Activated T-cell treated with anti-CD3 and anti-CD28 coated beads, Interleukin-2, amount 50 U/mL, for 4 hours (primary cell): ENCODE results near the gene TRIM41. TPM values are rescaled to one million over a fixed set of nuclear protein-coding genes. Genes with fewer than 3 reads are reported as not detected.
A peak's percentile ranks its signal among the peaks of the same experiment; 100 is the strongest.

Experiments
- ATAC-seq, 2 donors: fragments of 200-7000 bp; cut with Tn5 transposase; one replicate each; pipeline ENCODE4 v1.10.0; 2021
- DNase-seq: peaks from one replicate; pipeline ENCODE4 v3.0.0-alpha.2; 2020
- H3K27me3 Mint-ChIP-seq: one replicate; pipeline ENCODE4 v1.8.0; 2021; ENCODE audit warnings: low read depth, mixed read lengths
- H3K36me3 Mint-ChIP-seq: one replicate; pipeline ENCODE4 v1.8.0; 2022; ENCODE audit warnings: mixed read lengths; ENCODE audit not compliant: insufficient read depth
- H3K4me1 Mint-ChIP-seq: one replicate; pipeline ENCODE4 v1.8.0; 2021; ENCODE audit warnings: low read depth, mixed read lengths
- H3K4me3 Mint-ChIP-seq: one replicate; pipeline ENCODE4 v1.8.0; 2021; ENCODE audit warnings: mild to moderate bottlenecking, moderate library complexity, mixed read lengths
- H3K9me3 Mint-ChIP-seq: one replicate; pipeline ENCODE4 v1.8.0; 2021; ENCODE audit warnings: mixed read lengths
- total RNA-seq, 3 donors: library from RNA; stranded (reverse); gene quantifications; one replicate each; pipeline ENCODE4 v1.2.1, GENCODE V29; 2021

The TRIM41 gene
- total RNA-seq, 3 donors from 2014 or later: 37.6 to 39.5 (median 38.3) TPM

DNA sequence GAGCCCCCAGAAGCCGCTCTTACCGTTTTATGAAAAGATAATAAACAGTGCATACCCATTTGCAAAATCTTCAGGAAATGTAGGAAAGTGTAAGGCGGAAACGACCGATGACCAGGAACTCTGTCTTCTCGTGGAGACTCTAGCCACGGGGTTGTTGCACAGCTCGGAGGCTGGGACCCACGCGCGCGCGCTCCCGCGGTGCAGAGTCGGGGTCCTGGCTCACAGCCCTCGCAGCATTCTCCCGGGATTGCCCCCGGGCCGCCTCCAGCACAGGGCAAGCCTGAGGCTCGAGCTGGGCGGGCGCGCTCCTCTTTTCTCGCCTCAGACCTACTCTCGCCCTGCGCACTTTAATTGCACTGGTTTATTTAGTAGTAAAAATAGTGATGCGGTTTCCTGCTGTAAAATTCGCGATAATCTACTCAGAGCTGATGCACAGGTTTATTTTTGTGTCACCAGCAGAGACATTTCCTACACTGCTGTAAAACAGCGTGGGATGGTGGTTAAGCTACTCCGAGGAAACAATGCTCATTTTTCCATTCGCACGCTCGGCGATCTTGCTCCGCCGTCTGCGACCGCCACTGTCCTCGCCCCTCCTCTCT lies 33.6 kb upstream of the TRIM41 start:
- Mint-ChIP-seq H3K4me3 (peak overlapping the region; percentile 93), H3K36me3 (no peaks in the 10 kb centered on the region), H3K9me3 (no peaks in the 10 kb centered on the region), H3K27me3 (peaks cover 4% of the 10 kb centered on the region), H3K4me1 (peaks cover 36% of the 10 kb centered on the region)
- DNase-seq (peak; percentile 58), ATAC-seq (peak; percentile 35 to 41)

DNA sequence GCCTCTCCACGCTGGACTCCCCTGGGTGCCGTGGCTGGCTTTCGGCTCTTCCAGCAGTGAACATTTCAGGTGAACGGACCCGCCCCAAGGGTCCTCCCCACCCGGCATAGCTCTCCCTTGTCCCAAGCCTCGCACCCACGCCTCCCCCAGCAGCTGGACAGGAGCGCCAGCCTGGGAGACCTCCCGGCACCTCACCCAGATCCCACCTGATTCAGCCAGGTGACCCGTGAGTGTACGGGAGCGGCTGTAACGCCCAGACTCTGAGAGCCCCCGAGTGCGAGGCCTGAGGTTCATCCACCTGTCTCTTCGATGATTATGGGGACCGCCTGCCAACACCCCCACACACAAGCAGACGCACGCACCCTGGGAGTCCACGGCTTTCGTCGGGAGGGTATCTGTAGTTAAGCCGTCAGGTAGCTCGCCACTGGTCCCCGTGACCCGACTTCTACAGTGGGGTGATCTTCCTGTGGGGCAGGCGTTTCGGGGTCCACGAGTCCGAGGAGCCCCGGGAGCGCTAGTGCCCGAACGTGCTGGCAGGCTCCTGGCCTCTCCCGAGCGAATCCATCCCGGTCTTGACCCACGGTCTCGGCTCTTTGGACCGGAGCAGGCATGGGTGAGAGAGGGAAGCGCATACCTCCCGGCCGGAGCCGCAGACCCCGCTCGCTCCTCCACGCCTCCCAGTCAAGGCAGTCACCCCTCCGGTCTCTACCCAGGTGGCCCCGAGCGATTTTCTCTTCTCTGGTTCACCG lies 32.9 kb upstream of the TRIM41 start:
- DNase-seq (peak; percentile 47), ATAC-seq (peak in 1 of 2 donors; percentile 9)
- Mint-ChIP-seq H3K4me1 (peaks cover 31% of the 10 kb centered on the region), H3K36me3 (no peaks in the 10 kb centered on the region), H3K4me3 (peak overlapping the region; percentile 93), H3K27me3 (peaks cover 4% of the 10 kb centered on the region), H3K9me3 (no peaks in the 10 kb centered on the region)

DNA sequence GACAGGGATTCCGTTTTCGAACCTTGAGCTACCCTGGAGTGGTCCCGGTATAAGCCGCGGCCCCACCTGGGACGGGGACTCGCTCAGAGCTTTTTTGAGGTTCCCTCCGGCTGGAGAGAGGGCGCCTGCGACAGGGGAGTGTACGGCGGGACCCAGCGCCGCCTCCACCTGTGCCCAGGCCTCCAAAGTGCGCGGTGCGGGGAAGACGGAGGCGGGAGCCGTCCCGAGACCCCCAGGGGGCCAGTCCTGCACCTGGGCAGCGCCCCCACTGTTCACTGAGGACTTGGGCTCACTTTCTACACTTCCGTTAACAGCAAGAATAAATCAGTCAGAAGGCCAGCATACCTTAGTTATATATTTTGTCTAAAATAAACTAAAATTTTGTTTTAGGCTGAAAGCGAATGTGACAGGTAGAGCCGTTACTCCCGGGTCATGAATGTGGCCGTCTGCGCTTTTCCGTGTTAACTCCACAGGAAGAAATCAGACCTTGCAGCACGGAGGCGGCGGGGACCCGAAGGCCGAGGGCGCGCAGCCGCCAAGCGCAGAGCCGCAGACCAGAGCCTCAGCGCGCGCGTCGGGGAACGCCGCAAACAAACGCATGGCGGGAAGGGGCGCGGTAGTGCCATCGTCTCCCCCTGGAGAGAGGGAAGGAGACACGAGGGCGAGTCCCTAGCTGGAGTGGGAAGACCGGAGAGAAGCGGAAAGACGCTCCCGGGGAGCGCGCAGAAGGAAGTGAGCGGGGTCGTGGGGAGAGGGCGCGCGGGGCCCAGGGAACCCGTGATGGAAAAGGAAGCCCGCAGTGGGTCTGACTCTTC lies 32.2 kb upstream of the TRIM41 start:
- Mint-ChIP-seq H3K4me1 (peaks cover 25% of the 10 kb centered on the region), H3K36me3 (no peaks in the 10 kb centered on the region), H3K9me3 (no peaks in the 10 kb centered on the region), H3K27me3 (peaks cover 4% of the 10 kb centered on the region), H3K4me3 (peak overlapping the region; percentile 93)
- peak; percentile 14 to 19 for ATAC-seq
- DNase-seq: peak; percentile 34

DNA sequence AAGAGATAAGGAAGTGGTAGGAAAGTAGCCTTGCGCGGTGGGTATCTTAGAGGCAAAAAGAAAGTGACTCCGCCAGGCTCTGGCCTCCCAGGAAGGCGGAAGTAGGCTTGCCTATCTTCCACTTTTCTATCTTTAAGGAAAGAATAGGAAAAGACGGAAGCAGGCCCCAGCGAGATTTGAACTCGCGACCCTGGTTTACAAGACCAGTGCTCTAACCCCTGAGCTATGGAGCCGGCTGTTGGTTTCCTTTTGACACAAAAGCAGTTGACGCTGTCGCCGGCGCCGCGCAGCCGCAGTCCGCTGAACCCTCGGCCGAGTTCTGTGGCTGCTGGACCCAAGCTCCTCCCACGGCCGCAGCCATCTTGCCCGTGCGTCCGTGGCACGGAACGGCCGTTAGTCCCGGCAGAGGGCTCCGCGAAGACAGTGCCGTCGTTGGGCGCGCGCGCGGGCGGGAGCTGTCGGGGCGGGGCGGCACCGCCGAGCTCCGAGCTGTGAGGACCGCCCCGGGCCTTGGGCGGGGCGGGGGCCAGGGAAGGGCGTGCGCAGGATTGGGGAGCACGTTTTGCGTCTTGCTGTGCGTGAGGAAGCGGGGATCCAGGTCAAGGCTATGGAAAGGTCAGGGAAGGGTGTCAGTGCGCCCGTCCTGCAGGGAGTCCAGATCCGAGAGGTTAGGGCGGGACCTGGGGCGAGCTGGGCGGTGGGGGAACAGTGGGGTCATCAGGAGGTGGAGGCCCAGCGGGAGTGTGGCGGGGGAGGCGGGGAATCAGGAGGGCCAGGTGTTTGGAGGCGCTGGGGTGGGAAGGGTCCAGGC lies 31.4 kb upstream of the TRIM41 start:
- Mint-ChIP-seq H3K36me3 (no peaks in the 10 kb centered on the region), H3K4me3 (peak overlapping the region; percentile 93), H3K4me1 (peaks cover 19% of the 10 kb centered on the region), H3K27me3 (peaks cover 4% of the 10 kb centered on the region), H3K9me3 (no peaks in the 10 kb centered on the region)
- ATAC-seq: peak; percentile 66 to 69
- DNase-seq: peak; percentile 93

DNA sequence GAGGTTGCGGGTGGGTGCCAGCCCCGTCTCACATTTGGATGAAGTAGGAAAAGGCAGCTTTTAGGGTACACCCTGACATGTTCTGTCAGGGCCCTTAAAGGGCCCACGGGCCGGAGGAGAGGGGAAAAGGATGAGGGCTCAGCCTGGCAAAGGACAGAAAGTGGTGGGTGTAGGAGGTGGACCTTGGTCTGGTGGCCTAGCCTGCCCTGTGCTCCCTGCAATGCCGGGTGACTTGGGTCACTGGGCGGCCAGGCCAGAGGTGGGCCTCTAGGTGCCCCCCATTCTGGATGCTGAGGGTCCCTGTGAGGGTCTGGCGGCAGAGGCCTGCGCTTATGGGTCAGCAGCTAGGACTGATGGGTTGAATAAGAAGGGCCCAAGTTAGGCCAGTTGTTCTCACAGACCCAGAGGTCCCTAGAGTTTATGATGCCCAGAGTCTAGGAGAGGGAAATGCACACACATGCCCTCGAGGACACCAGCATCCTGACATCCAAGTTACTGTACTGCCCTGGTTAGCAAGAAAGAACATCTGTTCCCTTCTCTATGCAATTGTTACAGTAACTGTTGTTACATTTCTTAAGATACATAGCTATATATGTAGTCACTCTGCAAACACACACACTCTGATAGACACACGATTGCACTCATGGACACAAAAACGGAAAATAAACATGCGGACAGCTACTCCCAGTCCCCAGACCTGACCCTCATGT lies 30.6 kb upstream of the TRIM41 start:
- Mint-ChIP-seq H3K4me3 (peak overlapping the region; percentile 93), H3K4me1 (peaks cover 19% of the 10 kb centered on the region), H3K9me3 (no peaks in the 10 kb centered on the region), H3K27me3 (peaks cover 4% of the 10 kb centered on the region), H3K36me3 (no peaks in the 10 kb centered on the region)
- no peak for DNase-seq
- no peak for ATAC-seq

DNA sequence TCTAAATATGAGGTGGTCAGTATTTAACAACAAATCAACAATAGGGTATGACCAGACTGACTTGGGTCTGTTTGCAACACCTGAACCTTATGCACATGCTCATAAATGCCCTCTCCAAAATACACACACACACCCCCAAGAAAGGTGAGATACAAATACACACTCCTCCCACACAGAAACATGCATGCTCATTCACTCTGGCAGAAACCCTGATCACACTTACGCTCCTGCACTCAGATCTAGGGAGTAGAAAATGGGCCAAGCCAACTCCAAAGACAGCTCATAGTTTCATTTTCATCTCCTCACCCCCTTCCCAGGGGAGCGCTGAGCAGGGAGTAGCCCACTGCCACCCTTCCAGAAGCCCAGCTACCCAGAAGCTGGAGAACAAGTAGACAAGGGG lies 29.4 kb upstream of the TRIM41 start:
- ATAC-seq: no peak
- no peak for DNase-seq
- peaks cover 2% of the 10 kb centered on the region for H3K27me3 Mint-ChIP-seq
- peak overlapping the region; percentile 14 for H3K4me3 Mint-ChIP-seq
- H3K36me3 Mint-ChIP-seq: no peaks in the 10 kb centered on the region
- peaks cover 15% of the 10 kb centered on the region for H3K4me1 Mint-ChIP-seq
- H3K9me3 Mint-ChIP-seq: no peaks in the 10 kb centered on the region

DNA sequence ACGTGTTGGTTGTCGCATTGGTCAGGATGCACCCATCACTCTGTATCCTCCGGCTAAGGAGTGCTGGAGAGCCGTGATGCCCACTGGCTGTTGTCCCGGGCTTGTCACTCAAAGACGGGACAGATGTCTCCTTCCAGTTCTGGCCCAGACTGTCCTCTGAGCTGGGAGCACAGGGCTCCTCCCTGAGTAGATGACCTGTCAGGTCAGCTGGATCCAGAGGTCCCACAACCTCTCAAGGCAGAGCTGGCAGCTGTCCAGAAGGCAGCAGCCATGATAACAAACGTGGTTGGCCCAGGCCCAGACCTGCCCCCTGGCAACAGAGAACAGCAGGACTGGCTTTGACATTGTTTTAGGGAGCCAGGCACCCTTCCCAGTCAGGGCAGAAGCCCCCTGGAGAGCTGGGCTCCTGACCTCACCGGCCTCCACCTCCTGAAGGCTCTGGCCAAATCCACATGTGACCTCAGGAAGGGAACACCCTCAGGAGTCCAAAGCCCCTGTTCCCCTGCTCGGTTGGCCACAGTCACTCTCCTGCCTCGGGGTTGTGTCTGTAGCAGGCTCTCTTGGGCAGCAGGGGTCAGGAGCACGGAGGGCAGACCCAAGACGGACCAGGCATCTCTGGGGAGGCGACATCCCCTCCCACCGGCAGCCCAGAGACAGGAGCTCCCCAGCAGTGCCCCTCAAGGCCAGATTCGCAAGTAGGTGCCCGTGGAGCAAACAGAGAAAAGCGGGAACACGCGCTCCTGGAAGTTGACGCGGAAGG lies 28.4 kb upstream of the TRIM41 start:
- DNase-seq: no peak
- Mint-ChIP-seq H3K9me3 (no peaks in the 10 kb centered on the region), H3K4me1 (peaks cover 13% of the 10 kb centered on the region), H3K4me3 (no peak overlapping the region), H3K27me3 (peaks cover 2% of the 10 kb centered on the region), H3K36me3 (no peaks in the 10 kb centered on the region)
- ATAC-seq: no peak

DNA sequence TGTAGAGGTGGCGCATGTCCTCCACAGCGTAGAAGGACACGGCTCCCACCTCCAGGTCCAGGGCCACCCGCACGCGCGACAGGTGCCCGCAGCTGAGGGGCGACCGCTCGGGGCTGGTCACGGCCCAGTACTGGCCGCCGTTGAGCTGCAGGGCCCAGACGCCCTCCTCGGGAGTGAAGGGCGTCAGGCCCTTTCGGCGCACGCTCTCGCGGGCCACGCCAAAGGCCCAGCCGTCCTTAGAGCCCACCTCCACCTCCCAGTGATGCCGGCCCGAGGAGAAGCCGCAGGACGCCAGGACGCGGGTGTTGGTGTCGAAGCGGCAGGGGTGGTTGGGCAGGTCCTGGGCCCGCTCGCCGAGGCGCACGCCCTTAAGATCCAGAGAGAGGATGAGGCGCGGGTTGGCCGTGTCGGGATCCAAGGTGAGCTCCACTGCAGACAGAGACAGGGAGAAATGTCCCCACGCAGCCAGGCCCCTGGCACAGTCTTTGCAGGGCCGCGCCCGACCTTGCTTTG lies 27.8 kb upstream of the TRIM41 start:
- no peaks in the 10 kb centered on the region for H3K36me3 Mint-ChIP-seq
- no peak for DNase-seq
- ATAC-seq: no peak
- no peaks in the 10 kb centered on the region for H3K9me3 Mint-ChIP-seq
- H3K4me1 Mint-ChIP-seq: peaks cover 13% of the 10 kb centered on the region
- peaks cover 2% of the 10 kb centered on the region for H3K27me3 Mint-ChIP-seq
- H3K4me3 Mint-ChIP-seq: no peak overlapping the region

DNA sequence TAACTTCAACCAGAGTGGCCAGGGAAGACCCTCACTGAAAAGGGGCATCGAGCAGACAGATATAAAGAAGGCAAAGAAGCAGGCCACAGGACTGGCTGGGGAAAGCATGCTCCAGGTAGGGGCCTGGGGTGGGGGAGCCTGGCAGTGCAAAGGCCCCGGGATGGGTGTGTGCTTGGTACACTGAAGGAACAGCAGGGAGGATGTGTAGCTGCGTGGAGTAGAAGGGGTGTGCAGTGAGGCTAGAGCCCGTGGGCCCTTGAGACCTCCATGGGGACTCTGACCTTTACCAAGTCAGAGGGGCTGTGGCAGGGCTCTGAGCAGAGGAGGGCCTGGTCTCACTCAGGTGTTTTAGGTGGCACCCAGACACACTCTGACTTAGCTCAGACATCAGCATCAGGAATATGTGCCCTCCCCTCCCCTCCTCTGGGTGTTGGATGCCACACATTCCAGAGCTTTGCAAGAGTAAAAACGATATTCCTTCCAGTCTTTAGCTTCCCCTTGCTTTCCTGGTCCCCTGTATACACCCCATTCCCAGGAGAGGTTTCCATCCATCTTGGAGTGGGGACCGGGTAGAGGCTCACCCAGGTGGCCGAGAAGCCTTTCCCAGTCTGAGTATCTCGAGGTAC lies 25.6 kb upstream of the TRIM41 start:
- peaks cover 5% of the 10 kb centered on the region for H3K4me1 Mint-ChIP-seq
- no peak overlapping the region for H3K4me3 Mint-ChIP-seq

DNA sequence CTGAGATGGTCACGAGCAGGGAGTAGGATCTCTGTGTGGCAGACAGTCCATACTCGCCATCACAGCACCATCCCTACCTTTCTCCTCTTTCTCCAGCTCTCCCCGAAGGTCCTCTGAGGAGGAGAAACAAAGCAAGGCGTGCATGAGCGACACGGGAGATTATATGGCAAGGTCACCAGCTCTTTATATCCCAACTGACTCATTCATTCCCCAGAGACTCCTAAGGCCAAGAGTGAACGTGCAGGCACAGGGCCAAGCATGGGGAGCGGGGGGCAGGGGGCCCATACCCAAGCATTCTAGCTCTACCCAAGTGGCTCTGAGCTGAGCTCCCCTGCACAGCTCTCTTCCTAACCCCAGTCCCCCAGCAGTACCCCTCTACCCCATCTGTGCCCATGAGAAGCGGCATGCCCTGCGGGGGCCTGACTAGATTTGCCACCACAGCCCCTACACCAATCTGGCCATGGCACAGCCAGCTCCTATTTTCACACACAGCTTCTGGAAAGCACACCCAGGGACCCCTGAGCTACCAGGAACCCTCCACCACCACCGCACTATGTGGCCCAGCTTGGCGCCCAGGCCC lies 24.9 kb upstream of the TRIM41 start:
- Mint-ChIP-seq H3K9me3 (no peaks in the 10 kb centered on the region), H3K27me3 (no peaks in the 10 kb centered on the region), H3K4me3 (no peak overlapping the region), H3K4me1 (no peaks in the 10 kb centered on the region), H3K36me3 (no peaks in the 10 kb centered on the region)
- no peak for DNase-seq
- no peak for ATAC-seq

More for the DNA sequence above, 25.6 kb upstream of the TRIM41 start:
- Mint-ChIP-seq H3K9me3 (no peaks in the 10 kb centered on the region), H3K27me3 (no peaks in the 10 kb centered on the region), H3K36me3 (no peaks in the 10 kb centered on the region)
- ATAC-seq (no peak), DNase-seq (no peak)

DNA sequence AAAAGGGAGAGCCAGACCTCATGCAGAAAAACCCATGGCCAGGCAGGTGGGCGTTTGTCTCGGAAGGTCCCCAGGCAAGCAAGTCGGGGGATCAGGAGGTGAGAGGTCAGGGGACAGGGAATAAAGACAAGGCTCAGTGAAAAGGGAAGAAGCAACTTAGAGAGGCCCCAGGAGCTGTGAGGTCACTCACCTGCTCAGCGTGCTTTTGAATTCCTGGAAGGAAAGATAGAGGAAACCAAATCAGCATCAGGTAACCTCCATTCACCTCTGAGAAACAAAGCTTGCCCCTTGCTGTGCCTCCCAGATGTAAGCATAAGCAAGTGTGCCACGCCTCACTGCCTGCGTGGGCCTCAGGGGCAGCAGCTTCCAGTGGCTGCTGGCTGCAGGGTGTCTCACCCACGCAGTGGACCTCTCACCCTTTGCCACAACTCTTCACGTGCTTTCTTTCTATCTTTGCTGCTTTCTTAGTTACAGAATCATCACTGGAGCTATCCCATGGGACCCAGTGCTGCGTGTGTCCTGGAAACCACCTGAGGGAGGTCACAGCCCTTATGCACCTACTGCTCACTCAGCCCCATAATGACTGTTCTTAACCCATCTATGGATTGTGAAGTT lies 24.1 kb upstream of the TRIM41 start:
- no peaks in the 10 kb centered on the region for H3K9me3 Mint-ChIP-seq
- H3K36me3 Mint-ChIP-seq: no peaks in the 10 kb centered on the region
- DNase-seq (no peak), ATAC-seq (no peak)
- H3K27me3 Mint-ChIP-seq: peaks cover 3% of the 10 kb centered on the region
- no peak overlapping the region for H3K4me3 Mint-ChIP-seq
- H3K4me1 Mint-ChIP-seq: peaks cover 1% of the 10 kb centered on the region
